ENCODE results near the gene WDR70. TPM values are rescaled to one million over a fixed set of nuclear protein-coding genes. Genes with fewer than 3 reads are reported as not detected.
"Not testable (repeated sequence)": the region's sequence is repeated elsewhere in the genome, so short reads cannot be mapped to it uniquely, and the experiment has no call there.

The WDR70 gene
- total and polyA plus RNA-seq, 4 experiments from 2014 or later, result 23.5 to 43.2 (median 29.9) TPM

DNA sequence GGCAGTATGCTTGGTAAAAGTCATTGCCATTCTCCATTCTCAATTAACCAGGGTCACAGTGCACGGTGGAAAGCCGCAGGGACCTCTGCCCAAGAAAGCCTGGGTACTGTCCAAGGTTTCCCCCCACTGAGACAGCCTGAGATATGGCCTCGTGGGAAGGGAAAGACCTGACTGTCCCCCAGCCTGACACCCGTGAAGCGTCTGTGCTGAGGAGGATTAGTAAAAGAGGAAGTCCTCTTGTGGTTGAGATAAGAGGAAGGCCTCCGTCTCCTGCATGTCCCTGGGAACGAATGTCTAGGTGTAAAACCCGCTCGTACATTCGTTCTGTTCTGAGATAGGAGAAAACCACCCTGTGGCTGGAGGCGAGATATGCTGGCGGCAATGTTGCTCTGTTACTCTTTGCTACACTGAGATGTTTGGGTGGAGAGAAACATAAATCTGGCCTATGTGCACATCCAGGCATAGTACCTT, 293.0 kb downstream of the WDR70 start:
- intact Hi-C loops (cut with micrococcal nuclease); H3K4me3 ChIP-seq (ENCODE audit: low read length in 2 of 2); H3K9me3 ChIP-seq (ENCODE audit: control insufficient read depth in 1 of 2, low read length in 2 of 2); H3K27me3 ChIP-seq (ENCODE audit: insufficient read depth, low read length); CTCF ChIA-PET (ENCODE audit: partially characterized antibody); H3K9me3 Mint-ChIP-seq; H3K27me3 Mint-ChIP-seq; H3K27ac ChIP-seq (ENCODE audit: low read depth, low read length); DNase-seq; H3K36me3 ChIP-seq (ENCODE audit: insufficient read depth, low read length); POLR2A ChIA-PET (ENCODE audit: partially characterized antibody): not testable (repeated sequence)
- peak overlapping the region in 6 of 8 donors; percentile 1 to 55 (median 16) for H3K4me3 Mint-ChIP-seq
- peak overlapping the region in 6 of 7 donors; percentile 1 to 62 (median 43) for H3K27ac Mint-ChIP-seq
- peaks cover 2 to 24% of the 10 kb centered on the region in 2 donors for H3K36me3 Mint-ChIP-seq
- H3K4me1 Mint-ChIP-seq, result peaks cover 19 to 30% (median 24%) of the 10 kb centered on the region in 4 donors
- H3K4me1 ChIP-seq (ENCODE audit: insufficient read depth, low read length), result peaks cover 15% of the 10 kb centered on the region

DNA sequence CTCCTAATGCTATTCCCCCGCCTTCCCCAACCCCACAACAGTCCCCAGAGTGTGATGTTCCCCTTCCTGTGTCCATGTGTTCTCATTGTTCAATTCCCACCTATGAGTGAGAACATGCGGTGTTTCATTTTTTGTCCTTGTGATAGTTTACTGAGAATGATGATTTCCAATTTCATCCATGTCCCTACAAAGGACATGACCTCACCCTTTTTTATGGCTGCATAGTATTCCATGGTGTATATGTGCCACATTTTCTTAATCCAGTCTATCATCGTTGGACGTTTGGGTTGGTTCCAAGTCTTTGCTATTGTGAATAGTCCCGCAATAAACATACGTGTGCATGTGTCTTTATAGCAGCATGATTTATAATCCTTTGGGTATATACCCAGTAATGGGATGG, 295.2 kb downstream of the WDR70 start:
- DNase-seq; H3K27me3 Mint-ChIP-seq; H3K27ac ChIP-seq (ENCODE audit: low read depth, low read length); H3K9me3 ChIP-seq (ENCODE audit: control insufficient read depth in 1 of 2, low read length in 2 of 2); CTCF ChIA-PET (ENCODE audit: partially characterized antibody); H3K4me3 ChIP-seq (ENCODE audit: low read length in 2 of 2); POLR2A ChIA-PET (ENCODE audit: partially characterized antibody); H3K36me3 ChIP-seq (ENCODE audit: insufficient read depth, low read length); intact Hi-C loops (cut with micrococcal nuclease); H3K27ac Mint-ChIP-seq; H3K4me3 Mint-ChIP-seq; H3K27me3 ChIP-seq (ENCODE audit: insufficient read depth, low read length): not testable (repeated sequence)
- Mint-ChIP-seq H3K9me3 (peaks cover 0 to 23% (median 9%) of the 10 kb centered on the region in 8 donors), H3K36me3 (peaks cover 8 to 16% of the 10 kb centered on the region in 2 donors), H3K4me1 (peaks cover 19 to 29% (median 24%) of the 10 kb centered on the region in 4 donors)
- H3K4me1 ChIP-seq (ENCODE audit: insufficient read depth, low read length), result peaks cover 15% of the 10 kb centered on the region

DNA sequence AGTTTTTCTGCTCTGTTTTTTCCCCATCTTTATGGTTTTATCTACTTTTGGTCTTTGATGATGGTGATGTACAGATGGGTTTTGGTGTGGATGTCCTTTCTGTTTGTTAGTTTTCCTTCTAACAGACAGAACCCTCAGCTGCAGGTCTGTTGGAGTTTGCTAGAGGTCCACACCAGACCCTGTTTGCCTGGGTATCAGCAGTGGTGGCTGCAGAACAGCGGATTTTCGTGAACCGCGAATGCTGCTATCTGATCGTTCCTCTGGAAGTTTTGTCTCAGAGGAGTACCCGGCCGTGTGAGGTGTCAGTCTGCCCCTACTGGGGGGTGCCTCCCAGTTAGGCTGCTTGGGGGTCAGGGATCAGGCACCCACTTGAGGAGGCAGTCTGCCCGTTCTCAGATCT, 300.2 kb downstream of the WDR70 start:
- H3K27ac Mint-ChIP-seq; POLR2A ChIA-PET (ENCODE audit: partially characterized antibody); DNase-seq; H3K27ac ChIP-seq (ENCODE audit: low read depth, low read length); intact Hi-C loops (cut with micrococcal nuclease); H3K9me3 ChIP-seq (ENCODE audit: control insufficient read depth in 1 of 2, low read length in 2 of 2); CTCF ChIA-PET (ENCODE audit: partially characterized antibody); H3K27me3 Mint-ChIP-seq; H3K4me3 ChIP-seq (ENCODE audit: low read length in 2 of 2); H3K4me3 Mint-ChIP-seq; H3K36me3 ChIP-seq (ENCODE audit: insufficient read depth, low read length); H3K4me1 ChIP-seq (ENCODE audit: insufficient read depth, low read length); H3K27me3 ChIP-seq (ENCODE audit: insufficient read depth, low read length): not testable (repeated sequence)
- Mint-ChIP-seq H3K4me1 (peaks cover 0 to 10% (median 3%) of the 10 kb centered on the region in 4 donors), H3K36me3 (peaks cover 41 to 50% of the 10 kb centered on the region in 2 donors), H3K9me3 (peaks cover 2 to 41% (median 24%) of the 10 kb centered on the region in 8 donors)

DNA sequence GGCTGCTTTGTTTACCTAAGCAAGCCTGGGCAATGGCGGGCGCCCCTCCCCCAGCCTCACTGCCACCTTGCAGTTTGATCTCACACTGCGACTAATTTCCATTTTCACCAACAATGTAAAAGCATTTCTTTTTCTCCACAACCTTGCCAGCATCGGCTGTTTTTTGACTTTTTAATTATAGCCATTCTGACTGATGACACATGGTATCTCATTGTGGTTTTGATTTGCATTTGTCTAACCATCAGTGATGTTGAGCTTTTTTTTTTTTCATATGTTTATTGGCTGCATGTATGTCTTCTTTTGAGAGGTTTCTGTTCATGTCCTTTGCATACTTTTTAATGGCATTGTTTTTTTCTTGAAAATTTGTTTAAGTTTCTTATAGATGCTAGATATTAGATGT, 300.8 kb downstream of the WDR70 start:
- POLR2A ChIA-PET (ENCODE audit: partially characterized antibody); H3K9me3 ChIP-seq (ENCODE audit: control insufficient read depth in 1 of 2, low read length in 2 of 2); H3K4me3 ChIP-seq (ENCODE audit: low read length in 2 of 2); DNase-seq; H3K27ac Mint-ChIP-seq; H3K36me3 ChIP-seq (ENCODE audit: insufficient read depth, low read length); H3K27me3 Mint-ChIP-seq; intact Hi-C loops (cut with micrococcal nuclease); H3K27me3 ChIP-seq (ENCODE audit: insufficient read depth, low read length); H3K4me1 ChIP-seq (ENCODE audit: insufficient read depth, low read length); CTCF ChIA-PET (ENCODE audit: partially characterized antibody); H3K27ac ChIP-seq (ENCODE audit: low read depth, low read length): not testable (repeated sequence)
- Mint-ChIP-seq H3K36me3 (peaks cover 45 to 53% of the 10 kb centered on the region in 2 donors), H3K4me1 (peaks cover 0 to 10% (median 3%) of the 10 kb centered on the region in 4 donors), H3K4me3 (peak overlapping the region in 1 of 8 donors; percentile 16), H3K9me3 (peaks cover 2 to 39% (median 24%) of the 10 kb centered on the region in 8 donors)

DNA sequence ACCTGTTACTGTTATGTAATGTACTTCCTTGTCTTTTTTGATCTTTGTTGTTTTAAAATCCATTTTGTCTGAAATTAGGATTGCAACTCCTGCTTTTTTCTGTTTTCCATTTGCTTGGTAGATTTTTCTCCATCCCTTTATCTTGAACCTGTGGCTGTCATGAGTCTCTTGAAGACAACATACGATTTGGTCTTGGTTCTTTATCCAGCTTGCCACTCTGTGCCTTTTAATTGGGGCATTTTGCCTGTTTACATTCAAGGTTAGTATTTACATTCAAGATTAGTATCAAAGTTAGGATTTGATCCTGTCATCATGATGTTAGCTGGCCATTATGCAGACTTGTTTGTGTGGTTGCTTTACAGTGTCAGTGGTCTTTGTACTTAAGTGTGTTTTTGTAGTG, 304.0 kb downstream of the WDR70 start:
- ChIA-PET POLR2A (ENCODE audit: partially characterized antibody) (no interaction called here), CTCF (ENCODE audit: partially characterized antibody) (interaction anchor here (0.6 kb wide), 1 partner anchor 16 kb away, joined by 3 read pairs; no protein-coding TSS in a partner anchor)
- intact Hi-C loops (cut with micrococcal nuclease), result no loop called here
- H3K9me3 ChIP-seq (ENCODE audit: control insufficient read depth in 1 of 2, low read length in 2 of 2), result no peaks in the 10 kb centered on the region
- no peaks in the 10 kb centered on the region for H3K4me1 ChIP-seq (ENCODE audit: insufficient read depth, low read length)
- Mint-ChIP-seq H3K9me3 (peaks cover 2 to 33% (median 17%) of the 10 kb centered on the region in 8 donors), H3K27me3 (no peaks in the 10 kb centered on the region), H3K27ac (peak overlapping the region in 1 of 7 donors; percentile 43), H3K4me1 (peaks cover 0 to 10% (median 3%) of the 10 kb centered on the region in 4 donors), H3K36me3 (peaks cover 46 to 59% of the 10 kb centered on the region in 2 donors), H3K4me3 (peak overlapping the region in 1 of 8 donors; percentile 15)
- no peaks in the 10 kb centered on the region for H3K36me3 ChIP-seq (ENCODE audit: insufficient read depth, low read length)
- H3K27ac ChIP-seq (ENCODE audit: low read depth, low read length), result no peak overlapping the region
- no peaks in the 10 kb centered on the region for H3K27me3 ChIP-seq (ENCODE audit: insufficient read depth, low read length)
- no peak overlapping the region for H3K4me3 ChIP-seq (ENCODE audit: low read length in 2 of 2)
- DNase-seq, result no peak

DNA sequence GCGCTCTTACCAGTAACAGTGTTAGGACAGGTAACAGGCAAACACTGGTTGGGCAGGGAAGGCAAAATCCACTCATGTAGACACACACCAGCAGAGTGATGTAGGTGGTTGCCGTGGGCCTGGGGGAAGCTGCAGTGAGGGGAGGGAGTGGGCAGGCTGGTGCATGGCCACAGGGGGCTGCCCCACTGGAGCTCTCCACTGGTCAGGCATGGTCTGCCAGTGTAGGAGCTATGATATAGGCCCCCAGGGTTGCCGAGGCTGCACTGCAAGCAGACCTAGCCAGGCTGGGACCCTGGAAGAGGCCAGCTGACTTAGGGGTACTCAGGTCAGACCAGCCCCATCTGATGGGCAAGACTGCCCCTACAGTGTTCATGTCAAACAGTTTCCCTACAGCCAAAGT, 306.1 kb downstream of the WDR70 start:
- peaks cover 0 to 4% (median 2%) of the 10 kb centered on the region in 4 donors for H3K4me1 Mint-ChIP-seq
- peaks cover 2 to 31% (median 18%) of the 10 kb centered on the region in 8 donors for H3K9me3 Mint-ChIP-seq
- ChIA-PET CTCF (ENCODE audit: partially characterized antibody) (no interaction called here), POLR2A (ENCODE audit: partially characterized antibody) (no interaction called here)
- H3K4me3 Mint-ChIP-seq, result no peak overlapping the region
- DNase-seq, result no peak
- Histone ChIP-seq H3K4me1 (ENCODE audit: insufficient read depth, low read length) (no peaks in the 10 kb centered on the region), H3K36me3 (ENCODE audit: insufficient read depth, low read length) (no peaks in the 10 kb centered on the region), H3K27ac (ENCODE audit: low read depth, low read length) (no peak overlapping the region), H3K4me3 (ENCODE audit: low read length in 2 of 2) (no peak overlapping the region), H3K9me3 (ENCODE audit: control insufficient read depth in 1 of 2, low read length in 2 of 2) (no peaks in the 10 kb centered on the region), H3K27me3 (ENCODE audit: insufficient read depth, low read length) (no peaks in the 10 kb centered on the region)
- intact Hi-C loops (cut with micrococcal nuclease), result no loop called here
- H3K36me3 Mint-ChIP-seq, result peaks cover 39 to 65% of the 10 kb centered on the region in 2 donors
- H3K27ac Mint-ChIP-seq, result no peak overlapping the region
- H3K27me3 Mint-ChIP-seq, result no peaks in the 10 kb centered on the region

DNA sequence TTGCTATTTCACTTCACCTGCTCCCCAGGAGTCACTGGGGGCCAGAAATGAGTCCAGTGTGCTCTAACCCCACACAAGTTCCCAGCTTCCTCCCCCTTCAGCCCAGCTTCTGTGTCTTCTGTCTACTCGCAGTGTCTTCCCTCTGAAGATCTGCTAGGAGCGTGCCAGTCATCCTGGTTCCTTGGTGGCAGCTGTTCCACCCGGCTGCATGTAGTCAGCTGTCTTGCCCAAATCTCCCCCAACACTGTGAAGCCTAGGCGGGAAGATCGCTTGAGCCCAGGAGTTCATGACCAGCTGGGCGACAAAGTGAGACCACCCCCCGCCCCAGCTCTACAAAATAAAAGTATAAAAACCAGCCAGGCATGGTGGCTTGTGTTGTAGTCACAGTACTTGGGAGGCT, 306.7 kb downstream of the WDR70 start:
- Histone ChIP-seq H3K36me3 (ENCODE audit: insufficient read depth, low read length) (no peaks in the 10 kb centered on the region), H3K27me3 (ENCODE audit: insufficient read depth, low read length) (no peaks in the 10 kb centered on the region), H3K4me3 (ENCODE audit: low read length in 2 of 2) (no peak overlapping the region), H3K4me1 (ENCODE audit: insufficient read depth, low read length) (no peaks in the 10 kb centered on the region), H3K9me3 (ENCODE audit: control insufficient read depth in 1 of 2, low read length in 2 of 2) (no peaks in the 10 kb centered on the region), H3K27ac (ENCODE audit: low read depth, low read length) (no peak overlapping the region)
- intact Hi-C loops (cut with micrococcal nuclease), result no loop called here
- POLR2A ChIA-PET (ENCODE audit: partially characterized antibody), result no interaction called here
- peaks cover 0 to 3% (median 0%) of the 10 kb centered on the region in 4 donors for H3K4me1 Mint-ChIP-seq
- no peaks in the 10 kb centered on the region for H3K27me3 Mint-ChIP-seq
- CTCF ChIA-PET (ENCODE audit: partially characterized antibody), result no interaction called here
- H3K36me3 Mint-ChIP-seq, result peaks cover 36 to 65% of the 10 kb centered on the region in 2 donors
- no peak for DNase-seq
- H3K9me3 Mint-ChIP-seq, result peaks cover 2 to 36% (median 21%) of the 10 kb centered on the region in 8 donors
- no peak overlapping the region for H3K27ac Mint-ChIP-seq
- no peak overlapping the region for H3K4me3 Mint-ChIP-seq
